Measurements from ENCODE around the gene RSPO3. TPM values are rescaled to one million over a fixed set of nuclear protein-coding genes. Genes with fewer than 3 reads are reported as not detected.

RSPO3 gene
- total and polyA plus RNA-seq, 9 of the 15 experiments (the other 6 are each of a cell fraction or from before 2014, with no cell fraction given): not detected

DNA sequence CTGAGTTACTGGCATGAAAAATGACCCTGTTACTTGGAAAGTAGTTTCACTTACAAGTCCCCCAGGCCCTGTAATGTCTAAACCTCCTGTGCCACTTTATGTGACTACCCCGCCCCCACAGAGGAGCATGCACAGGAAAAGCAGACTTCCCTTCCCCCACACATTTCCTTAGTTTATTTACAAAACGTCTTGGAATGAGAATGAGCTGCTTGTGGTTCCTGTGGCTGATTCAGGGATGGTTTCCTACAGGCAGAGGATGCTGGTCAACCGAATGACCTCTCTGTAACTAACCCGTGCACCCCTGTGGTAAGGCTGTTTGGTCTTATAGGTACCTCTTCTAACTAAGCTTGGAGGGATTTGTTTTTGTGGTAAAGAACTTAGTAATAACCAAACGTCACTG, 28.5 kb downstream of the RSPO3 start:
- ChIA-PET POLR2A (no interaction called here), CTCF (ENCODE audit: low intra/inter-chr PET ratio) (no interaction called here)
- in situ Hi-C loops (cut with MboI) (no loop called here), intact Hi-C loops (cut with micrococcal nuclease) (no loop called here)
- WGBS (ENCODE audit: insufficient coverage, low coverage, missing lambda C conversion rate): 0% methylated on average over 5 of the region's 5 CpGs
- no peaks in the 10 kb centered on the region for H3K4me1 ChIP-seq (replicated peaks in 1 of 2; ENCODE audit: control insufficient read depth in 2 of 2, insufficient read depth in 2 of 2, low read length in 2 of 2)
- H3K79me2 ChIP-seq (ENCODE audit: control insufficient read depth, insufficient read depth, low read length): no peaks in the 10 kb centered on the region
- no peak overlapping the region for H2AFZ ChIP-seq (ENCODE audit: low read depth, low read length)
- no peak overlapping the region for H3K4me3 ChIP-seq
- no peak for DNase-seq (ENCODE audit: extremely low read depth in 1 of 4, low spot score in 3 of 4)
- H3K4me2 ChIP-seq (ENCODE audit: insufficient read depth, low read length): no peak overlapping the region
- H3K9ac ChIP-seq (ENCODE audit: insufficient read depth in 1 of 2, low read depth in 2 of 2, low read length in 2 of 2): no peak overlapping the region
- no peak for FAIRE-seq
- no peaks in the 10 kb centered on the region for H3K9me3 ChIP-seq (replicated peaks; ENCODE audit: control insufficient read depth, insufficient read depth, low read depth, low read length)
- no TSS peak for BruUV-seq (replicated peaks)
- no peak overlapping the region for H3K27ac ChIP-seq (ENCODE audit: extremely low read depth, low read depth, low read length)
- ATAC-seq: no peak
- no peaks in the 10 kb centered on the region for H3K27me3 ChIP-seq (ENCODE audit: control insufficient read depth in 2 of 2, insufficient read depth in 2 of 2, low read length in 2 of 2)
- H3K36me3 ChIP-seq (ENCODE audit: control insufficient read depth, insufficient read depth, low read length): no peaks in the 10 kb centered on the region
- no peaks in the 10 kb centered on the region for H3K9me1 ChIP-seq (ENCODE audit: control insufficient read depth, insufficient read depth, low read length)
- no peaks in the 10 kb centered on the region for H4K20me1 ChIP-seq (replicated peaks; ENCODE audit: control insufficient read depth, insufficient read depth, low read length)
- TF ChIP-seq, protein P1, sequence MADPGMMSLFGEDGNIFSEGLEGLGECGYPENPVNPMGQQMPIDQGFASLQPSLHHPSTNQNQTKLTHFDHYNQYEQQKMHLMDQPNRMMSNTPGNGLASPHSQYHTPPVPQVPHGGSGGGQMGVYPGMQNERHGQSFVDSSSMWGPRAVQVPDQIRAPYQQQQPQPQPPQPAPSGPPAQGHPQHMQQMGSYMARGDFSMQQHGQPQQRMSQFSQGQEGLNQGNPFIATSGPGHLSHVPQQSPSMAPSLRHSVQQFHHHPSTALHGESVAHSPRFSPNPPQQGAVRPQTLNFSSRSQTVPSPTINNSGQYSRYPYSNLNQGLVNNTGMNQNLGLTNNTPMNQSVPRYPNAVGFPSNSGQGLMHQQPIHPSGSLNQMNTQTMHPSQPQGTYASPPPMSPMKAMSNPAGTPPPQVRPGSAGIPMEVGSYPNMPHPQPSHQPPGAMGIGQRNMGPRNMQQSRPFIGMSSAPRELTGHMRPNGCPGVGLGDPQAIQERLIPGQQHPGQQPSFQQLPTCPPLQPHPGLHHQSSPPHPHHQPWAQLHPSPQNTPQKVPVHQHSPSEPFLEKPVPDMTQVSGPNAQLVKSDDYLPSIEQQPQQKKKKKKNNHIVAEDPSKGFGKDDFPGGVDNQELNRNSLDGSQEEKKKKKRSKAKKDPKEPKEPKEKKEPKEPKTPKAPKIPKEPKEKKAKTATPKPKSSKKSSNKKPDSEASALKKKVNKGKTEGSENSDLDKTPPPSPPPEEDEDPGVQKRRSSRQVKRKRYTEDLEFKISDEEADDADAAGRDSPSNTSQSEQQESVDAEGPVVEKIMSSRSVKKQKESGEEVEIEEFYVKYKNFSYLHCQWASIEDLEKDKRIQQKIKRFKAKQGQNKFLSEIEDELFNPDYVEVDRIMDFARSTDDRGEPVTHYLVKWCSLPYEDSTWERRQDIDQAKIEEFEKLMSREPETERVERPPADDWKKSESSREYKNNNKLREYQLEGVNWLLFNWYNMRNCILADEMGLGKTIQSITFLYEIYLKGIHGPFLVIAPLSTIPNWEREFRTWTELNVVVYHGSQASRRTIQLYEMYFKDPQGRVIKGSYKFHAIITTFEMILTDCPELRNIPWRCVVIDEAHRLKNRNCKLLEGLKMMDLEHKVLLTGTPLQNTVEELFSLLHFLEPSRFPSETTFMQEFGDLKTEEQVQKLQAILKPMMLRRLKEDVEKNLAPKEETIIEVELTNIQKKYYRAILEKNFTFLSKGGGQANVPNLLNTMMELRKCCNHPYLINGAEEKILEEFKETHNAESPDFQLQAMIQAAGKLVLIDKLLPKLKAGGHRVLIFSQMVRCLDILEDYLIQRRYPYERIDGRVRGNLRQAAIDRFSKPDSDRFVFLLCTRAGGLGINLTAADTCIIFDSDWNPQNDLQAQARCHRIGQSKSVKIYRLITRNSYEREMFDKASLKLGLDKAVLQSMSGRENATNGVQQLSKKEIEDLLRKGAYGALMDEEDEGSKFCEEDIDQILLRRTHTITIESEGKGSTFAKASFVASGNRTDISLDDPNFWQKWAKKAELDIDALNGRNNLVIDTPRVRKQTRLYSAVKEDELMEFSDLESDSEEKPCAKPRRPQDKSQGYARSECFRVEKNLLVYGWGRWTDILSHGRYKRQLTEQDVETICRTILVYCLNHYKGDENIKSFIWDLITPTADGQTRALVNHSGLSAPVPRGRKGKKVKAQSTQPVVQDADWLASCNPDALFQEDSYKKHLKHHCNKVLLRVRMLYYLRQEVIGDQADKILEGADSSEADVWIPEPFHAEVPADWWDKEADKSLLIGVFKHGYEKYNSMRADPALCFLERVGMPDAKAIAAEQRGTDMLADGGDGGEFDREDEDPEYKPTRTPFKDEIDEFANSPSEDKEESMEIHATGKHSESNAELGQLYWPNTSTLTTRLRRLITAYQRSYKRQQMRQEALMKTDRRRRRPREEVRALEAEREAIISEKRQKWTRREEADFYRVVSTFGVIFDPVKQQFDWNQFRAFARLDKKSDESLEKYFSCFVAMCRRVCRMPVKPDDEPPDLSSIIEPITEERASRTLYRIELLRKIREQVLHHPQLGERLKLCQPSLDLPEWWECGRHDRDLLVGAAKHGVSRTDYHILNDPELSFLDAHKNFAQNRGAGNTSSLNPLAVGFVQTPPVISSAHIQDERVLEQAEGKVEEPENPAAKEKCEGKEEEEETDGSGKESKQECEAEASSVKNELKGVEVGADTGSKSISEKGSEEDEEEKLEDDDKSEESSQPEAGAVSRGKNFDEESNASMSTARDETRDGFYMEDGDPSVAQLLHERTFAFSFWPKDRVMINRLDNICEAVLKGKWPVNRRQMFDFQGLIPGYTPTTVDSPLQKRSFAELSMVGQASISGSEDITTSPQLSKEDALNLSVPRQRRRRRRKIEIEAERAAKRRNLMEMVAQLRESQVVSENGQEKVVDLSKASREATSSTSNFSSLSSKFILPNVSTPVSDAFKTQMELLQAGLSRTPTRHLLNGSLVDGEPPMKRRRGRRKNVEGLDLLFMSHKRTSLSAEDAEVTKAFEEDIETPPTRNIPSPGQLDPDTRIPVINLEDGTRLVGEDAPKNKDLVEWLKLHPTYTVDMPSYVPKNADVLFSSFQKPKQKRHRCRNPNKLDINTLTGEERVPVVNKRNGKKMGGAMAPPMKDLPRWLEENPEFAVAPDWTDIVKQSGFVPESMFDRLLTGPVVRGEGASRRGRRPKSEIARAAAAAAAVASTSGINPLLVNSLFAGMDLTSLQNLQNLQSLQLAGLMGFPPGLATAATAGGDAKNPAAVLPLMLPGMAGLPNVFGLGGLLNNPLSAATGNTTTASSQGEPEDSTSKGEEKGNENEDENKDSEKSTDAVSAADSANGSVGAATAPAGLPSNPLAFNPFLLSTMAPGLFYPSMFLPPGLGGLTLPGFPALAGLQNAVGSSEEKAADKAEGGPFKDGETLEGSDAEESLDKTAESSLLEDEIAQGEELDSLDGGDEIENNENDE (IDR thresholded peaks at IDR 0.05; ENCODE audit: low read depth, low read length): no peak
- TF ChIP-seq RBM14 (IDR thresholded peaks at IDR 0.05; ENCODE audit: borderline replicate concordance, insufficient read depth, low read depth, low read length): no peak
- TF ChIP-seq HDGF (IDR thresholded peaks at IDR 0.05): no peak
- TF ChIP-seq HINFP (tag; conservative IDR thresholded peaks at IDR 0.05; ENCODE audit: low read depth): no peak
- TF ChIP-seq, protein P2, sequence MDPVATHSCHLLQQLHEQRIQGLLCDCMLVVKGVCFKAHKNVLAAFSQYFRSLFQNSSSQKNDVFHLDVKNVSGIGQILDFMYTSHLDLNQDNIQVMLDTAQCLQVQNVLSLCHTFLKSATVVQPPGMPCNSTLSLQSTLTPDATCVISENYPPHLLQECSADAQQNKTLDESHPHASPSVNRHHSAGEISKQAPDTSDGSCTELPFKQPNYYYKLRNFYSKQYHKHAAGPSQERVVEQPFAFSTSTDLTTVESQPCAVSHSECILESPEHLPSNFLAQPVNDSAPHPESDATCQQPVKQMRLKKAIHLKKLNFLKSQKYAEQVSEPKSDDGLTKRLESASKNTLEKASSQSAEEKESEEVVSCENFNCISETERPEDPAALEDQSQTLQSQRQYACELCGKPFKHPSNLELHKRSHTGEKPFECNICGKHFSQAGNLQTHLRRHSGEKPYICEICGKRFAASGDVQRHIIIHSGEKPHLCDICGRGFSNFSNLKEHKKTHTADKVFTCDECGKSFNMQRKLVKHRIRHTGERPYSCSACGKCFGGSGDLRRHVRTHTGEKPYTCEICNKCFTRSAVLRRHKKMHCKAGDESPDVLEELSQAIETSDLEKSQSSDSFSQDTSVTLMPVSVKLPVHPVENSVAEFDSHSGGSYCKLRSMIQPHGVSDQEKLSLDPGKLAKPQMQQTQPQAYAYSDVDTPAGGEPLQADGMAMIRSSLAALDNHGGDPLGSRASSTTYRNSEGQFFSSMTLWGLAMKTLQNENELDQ (CRISPR knock-in tag; IDR thresholded peaks at IDR 0.05; ENCODE audit: borderline replicate concordance): no peak
- TF ChIP-seq PRPF4 (IDR thresholded peaks at IDR 0.05; ENCODE audit: insufficient read depth, low read depth, low read length, poor library complexity, severe bottlenecking): no peak
- TF ChIP-seq KAT8 (IDR thresholded peaks at IDR 0.05; ENCODE audit: low read depth): no peak

Measured in K562 (cell line).